Activated naive CD4-positive, alpha-beta T cell treated with anti-CD3 and anti-CD28 coated beads, Interleukin-2, amount 10 ng/mL, durations not matched to agents 5 hours and 36 hours (primary cell): ENCODE results near the gene SPAG8. TPM values are rescaled to one million over a fixed set of nuclear protein-coding genes. Genes with fewer than 3 reads are reported as not detected.

Source experiments
- total RNA-seq, 2 experiments: library from RNA; stranded (reverse); gene quantifications; one replicate each; pipeline ENCODE4 v1.2.3, GENCODE V29; 2021

SPAG8 gene
- total RNA-seq, result 1 to 10 TPM; 1.3 to 1.8 TPM

GRCh38 chr9:35812025-35812602, at the start of gene SPAG8:
Gene SPAG8 (minus strand): TSS chr9:35812262. CDS start chr9:35812147, 115 bp downstream.

GRCh38 chr9:35829084-35829763, 17.2 kb upstream of the SPAG8 start, which contains the start of gene TMEM8B:
Gene TMEM8B (plus strand): TSS chr9:35829228. CDS start chr9:35829448, 220 bp downstream.

DNA sequence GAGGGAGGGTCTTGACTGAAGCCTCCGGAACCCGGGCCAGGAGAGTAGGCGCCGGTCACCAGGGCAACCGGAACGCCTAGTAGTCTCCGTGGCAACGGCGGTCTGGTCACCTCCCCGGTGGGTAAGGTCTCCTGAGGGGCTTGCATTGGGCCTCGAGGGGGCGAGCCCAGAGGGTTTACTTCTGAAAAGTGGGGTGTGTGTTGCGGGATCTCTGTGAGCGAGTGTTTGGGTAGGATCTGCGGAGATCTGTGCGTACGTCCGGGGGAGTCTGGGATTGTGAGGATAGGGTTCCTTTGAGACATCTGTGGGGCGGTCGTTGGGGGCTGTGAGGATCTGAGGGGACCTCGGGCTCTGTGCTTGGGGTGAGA, 16.6 kb upstream of the SPAG8 start, which contains the start of gene FAM221B:
TSS of gene FAM221B (minus strand) at position 17 of the 368 bp plus-strand sequence. CDS start 2,571 bp downstream, outside the sequence.

DNA sequence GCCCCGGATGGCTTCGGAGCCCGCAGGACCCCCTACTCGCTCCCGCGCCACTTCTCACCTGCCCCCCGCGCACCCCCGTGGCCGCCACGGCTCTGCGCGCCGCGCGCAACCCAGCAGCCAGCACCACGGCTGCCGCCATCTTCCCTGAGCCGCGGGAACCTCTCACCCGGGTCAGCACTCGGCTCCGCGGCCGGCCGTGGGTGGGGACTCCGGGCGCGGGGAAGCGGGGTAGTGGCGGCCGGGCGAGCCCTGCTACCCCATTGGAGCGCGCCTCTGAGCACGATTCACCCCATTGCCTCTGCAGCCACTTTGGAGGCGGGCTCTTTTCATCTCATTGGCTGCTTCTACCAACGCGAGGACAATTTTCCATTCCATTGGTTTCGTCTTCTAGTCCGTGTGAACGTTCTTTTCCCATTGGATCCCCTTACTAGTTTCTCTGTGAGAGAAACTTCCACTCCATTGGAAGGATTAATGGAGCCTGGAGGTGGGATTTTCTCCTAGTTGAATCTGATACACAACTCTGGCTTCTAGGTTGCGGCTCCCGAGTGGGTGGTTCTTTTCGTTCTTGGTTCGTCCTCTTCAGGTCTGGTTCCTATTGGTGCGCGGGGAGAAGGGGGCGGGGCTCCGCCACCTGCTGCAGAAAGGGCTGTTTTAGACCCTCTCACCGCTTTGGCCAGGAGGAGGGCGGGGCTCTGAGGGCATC, 2.9 kb upstream of the SPAG8 start, which contains the start of gene HINT2:
TSS of gene HINT2 (minus strand) at position 202 of the 703 bp plus-strand sequence. CDS start at position 139, 63 bp downstream.

DNA sequence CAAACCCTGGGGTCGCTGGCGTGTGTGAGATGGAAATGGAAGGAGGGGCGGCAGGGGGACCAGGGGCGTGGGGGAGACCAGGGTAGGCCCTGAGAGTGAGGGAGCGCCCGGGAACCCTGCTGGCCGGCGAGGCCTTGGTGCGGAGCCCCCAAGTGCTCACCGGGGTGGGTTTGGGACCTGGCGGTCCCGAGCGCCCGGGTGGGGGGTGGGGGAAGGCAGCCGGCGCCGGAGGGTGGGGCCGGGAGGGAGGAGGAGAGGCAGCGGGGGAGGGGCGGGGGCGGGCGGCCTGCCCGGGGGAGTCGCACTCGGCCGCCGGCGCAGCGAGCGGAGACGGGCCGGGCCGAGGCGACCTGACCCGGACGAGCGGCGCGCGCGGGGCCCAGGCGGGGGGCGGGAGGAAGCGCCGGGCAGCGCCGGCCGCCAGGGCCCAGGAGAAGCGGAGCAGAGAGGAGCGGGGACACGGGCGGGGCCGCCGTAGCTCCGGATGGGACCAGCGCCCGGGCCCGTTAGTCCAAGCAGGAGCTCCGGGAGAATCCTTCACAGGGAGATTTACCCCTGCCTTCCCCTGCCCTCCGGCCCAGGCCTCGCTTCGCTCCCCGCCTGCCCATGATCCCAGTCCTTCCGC, 20.7 kb downstream of the SPAG8 start, which contains the start of gene NPR2:
TSS of gene NPR2 (plus strand) at position 295 of the 625 bp plus-strand sequence. CDS start 818 bp downstream, outside the sequence.

Other genes starting within 250 kb of the SPAG8 start
- gene TESK1, start 207.0 kb downstream of the SPAG8 start, total RNA-seq, result 10 to 100 TPM; 33.8 to 35.3 TPM
- 1 to 10 TPM; 6.1 to 6.7 TPM for gene CD72, start 193.8 kb downstream of the SPAG8 start, total RNA-seq
- 100 to 1,000 TPM; 191 to 193 TPM for gene SIT1, start 161.3 kb downstream of the SPAG8 start, total RNA-seq
- gene RMRP, start 154.2 kb downstream of the SPAG8 start, total RNA-seq, result over 10,000 TPM in 1 of 2 experiments, 1,000 to 10,000 TPM in 1; 9,431 to 11,936 TPM
- gene CCDC107, start 154.0 kb downstream of the SPAG8 start, total RNA-seq, result 10 to 100 TPM; 34.3 to 37.9 TPM
- 10 to 100 TPM; 13.8 to 14.5 TPM for gene ARHGEF39, start 147.1 kb downstream of the SPAG8 start, total RNA-seq
- under 1 TPM in 1 of 2 experiments, not detected in 1; 0.24 TPM for gene CA9, start 138.3 kb downstream of the SPAG8 start, total RNA-seq
- 10 to 100 TPM; 14.9 to 17.2 TPM for gene TPM2, start 122.3 kb downstream of the SPAG8 start, total RNA-seq
- gene TLN1, start 80.1 kb downstream of the SPAG8 start, total RNA-seq, result 100 to 1,000 TPM; 332 to 348 TPM
- gene CREB3, start 79.6 kb downstream of the SPAG8 start, total RNA-seq, result 10 to 100 TPM; 17.9 to 18.1 TPM
- 10 to 100 TPM; 53.8 to 55.3 TPM for gene GBA2, start 63.0 kb downstream of the SPAG8 start, total RNA-seq
- 10 to 100 TPM; 28.1 to 28.8 TPM for gene RGP1, start 63.0 kb downstream of the SPAG8 start, total RNA-seq
- not detected for gene MSMP, start 58.0 kb downstream of the SPAG8 start, total RNA-seq
- gene NPR2, start 20.7 kb downstream of the SPAG8 start, total RNA-seq, result 10 to 100 TPM in 1 of 2 experiments, 1 to 10 TPM in 1; 8.6 to 10.5 TPM
- gene HINT2, start 2.8 kb upstream of the SPAG8 start, total RNA-seq, result 10 to 100 TPM; 59.6 to 61.1 TPM
- gene FAM221B, start 16.5 kb upstream of the SPAG8 start, total RNA-seq, result not detected
- 1 to 10 TPM; 2.7 to 3.0 TPM for gene TMEM8B, start 17.0 kb upstream of the SPAG8 start, total RNA-seq
- gene OR13J1, start 58.1 kb upstream of the SPAG8 start, total RNA-seq, result not detected
- gene HRCT1, start 93.9 kb upstream of the SPAG8 start, total RNA-seq, result not detected
- gene SPAAR, start 97.2 kb upstream of the SPAG8 start, total RNA-seq, result not detected
- not detected for gene OR2S2, start 145.9 kb upstream of the SPAG8 start, total RNA-seq
- gene RECK, start 224.7 kb upstream of the SPAG8 start, total RNA-seq, result 1 to 10 TPM; 6.5 to 6.6 TPM